OCI-LY7 (cell line): ENCODE measurements around the gene KIF22.

ENCODE experiments used
- EZH2phosphoT487 ChIP-seq: fragments of 200-600 bp; sonication (generic); IDR thresholded peaks from 2 replicates; pipeline ENCODE4 v1.6.1; 2018; ENCODE audit warnings: low read depth, borderline replicate concordance, mild to moderate bottlenecking, mixed run types, antibody characterized with exemption, low read length, moderate library complexity, mixed read lengths
- TF ChIP-seq, protein P1 (sequence below): fragments of 200-600 bp; sonication (generic); conservative IDR thresholded peaks from 2 replicates; pipeline ENCODE4 v1.5.1; 2014; ENCODE audit warnings: mild to moderate bottlenecking, antibody characterized with exemption, low read length, moderate library complexity, mixed read lengths

DNA sequence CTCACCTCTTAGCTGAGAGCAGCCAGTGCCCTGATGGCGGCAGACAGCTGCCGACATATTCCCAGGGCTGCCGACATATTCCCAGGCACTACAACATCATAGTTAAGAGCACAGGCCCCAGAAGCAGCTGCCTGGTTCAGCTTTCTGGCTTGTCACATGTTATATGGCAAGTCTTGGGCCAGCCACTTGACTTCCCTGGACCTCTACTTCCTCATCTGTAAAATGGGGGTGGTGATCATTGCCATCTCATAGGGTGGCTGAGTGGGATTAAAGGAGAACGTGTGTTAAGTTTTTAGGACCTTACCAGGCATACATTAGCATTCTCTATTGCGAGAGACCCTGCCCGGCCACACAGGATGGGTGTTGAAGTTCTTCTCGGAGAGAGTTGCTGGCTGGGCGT lies 53.4 kb downstream of the KIF22 start:
- TF ChIP-seq, protein P1, sequence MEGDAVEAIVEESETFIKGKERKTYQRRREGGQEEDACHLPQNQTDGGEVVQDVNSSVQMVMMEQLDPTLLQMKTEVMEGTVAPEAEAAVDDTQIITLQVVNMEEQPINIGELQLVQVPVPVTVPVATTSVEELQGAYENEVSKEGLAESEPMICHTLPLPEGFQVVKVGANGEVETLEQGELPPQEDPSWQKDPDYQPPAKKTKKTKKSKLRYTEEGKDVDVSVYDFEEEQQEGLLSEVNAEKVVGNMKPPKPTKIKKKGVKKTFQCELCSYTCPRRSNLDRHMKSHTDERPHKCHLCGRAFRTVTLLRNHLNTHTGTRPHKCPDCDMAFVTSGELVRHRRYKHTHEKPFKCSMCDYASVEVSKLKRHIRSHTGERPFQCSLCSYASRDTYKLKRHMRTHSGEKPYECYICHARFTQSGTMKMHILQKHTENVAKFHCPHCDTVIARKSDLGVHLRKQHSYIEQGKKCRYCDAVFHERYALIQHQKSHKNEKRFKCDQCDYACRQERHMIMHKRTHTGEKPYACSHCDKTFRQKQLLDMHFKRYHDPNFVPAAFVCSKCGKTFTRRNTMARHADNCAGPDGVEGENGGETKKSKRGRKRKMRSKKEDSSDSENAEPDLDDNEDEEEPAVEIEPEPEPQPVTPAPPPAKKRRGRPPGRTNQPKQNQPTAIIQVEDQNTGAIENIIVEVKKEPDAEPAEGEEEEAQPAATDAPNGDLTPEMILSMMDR = no peak
- TF ChIP-seq EZH2phosphoT487 = no peak
